ENCODE measurements around the gene ANKK1.

The ANKK1 gene

GRCh38 chr11:113387605-113388211 lies at the start of gene ANKK1:
Gene ANKK1 (plus strand): TSS chr11:113387779. CDS start chr11:113387885, 106 bp downstream.
- TF ChIP-seq CTCF (IDR thresholded peaks at IDR 0.05; ENCODE audit: control insufficient read depth, extremely low read depth, insufficient read depth) = 0 out of 2 replicates have a peak, but pooled peaks have one; percentile 17
- no peak within 1 kb of the TSS for H3K4me3 ChIP-seq (ENCODE audit: low read depth, low read length)
- no peak for DNase-seq (ENCODE audit: low read depth)

GRCh38 chr11:113338730-113339129 lies 48.8 kb upstream of the ANKK1 start:
- no peak for DNase-seq (ENCODE audit: low read depth)
- TF ChIP-seq CTCF (IDR thresholded peaks at IDR 0.05; ENCODE audit: control insufficient read depth, extremely low read depth, insufficient read depth) = no peak
- no peak overlapping the region for H3K4me3 ChIP-seq (ENCODE audit: low read depth, low read length)

- no peak overlapping the region for H3K4me3 ChIP-seq (ENCODE audit: low read depth, low read length)
- peak; percentile 68 for DNase-seq (ENCODE audit: low read depth)
- no peak for TF ChIP-seq CTCF (IDR thresholded peaks at IDR 0.05; ENCODE audit: control insufficient read depth, extremely low read depth, insufficient read depth)
Measured at GRCh38 chr11:113339929-113340589, 47.5 kb upstream of the ANKK1 start.

- peak; percentile 33 for DNase-seq (ENCODE audit: low read depth)
Measured at GRCh38 chr11:113341388-113342165, 46.0 kb upstream of the ANKK1 start.

GRCh38 chr11:113345978-113346377 lies 41.6 kb upstream of the ANKK1 start:
- no peak overlapping the region for H3K4me3 ChIP-seq (ENCODE audit: low read depth, low read length)
- no peak for TF ChIP-seq CTCF (IDR thresholded peaks at IDR 0.05; ENCODE audit: control insufficient read depth, extremely low read depth, insufficient read depth)
- DNase-seq (ENCODE audit: low read depth) = no peak

More at GRCh38 chr11:113341388-113342165, 46.0 kb upstream of the ANKK1 start:
- no peak overlapping the region for H3K4me3 ChIP-seq (ENCODE audit: low read depth, low read length)
- no peak for TF ChIP-seq CTCF (IDR thresholded peaks at IDR 0.05; ENCODE audit: control insufficient read depth, extremely low read depth, insufficient read depth)

- H3K4me3 ChIP-seq (ENCODE audit: low read depth, low read length) = no peak overlapping the region
- DNase-seq (ENCODE audit: low read depth) = no peak
- no peak for TF ChIP-seq CTCF (IDR thresholded peaks at IDR 0.05; ENCODE audit: control insufficient read depth, extremely low read depth, insufficient read depth)
Measured at GRCh38 chr11:113349528-113349927, 38.1 kb upstream of the ANKK1 start.
